GM21717 (cell line): ENCODE data around the gene HNF1B.

Source experiments
- ATAC-seq: cut with Tn5 transposase; IDR thresholded peaks from one replicate; pipeline ENCODE4 v1.9.1; 2021; ENCODE audit warnings: mild to moderate bottlenecking, moderate library complexity; ENCODE audit not compliant: unreplicated experiment

Gene HNF1B

GRCh38 chr17:37762666-37763065 is 17.8 kb upstream of the HNF1B start:
- ATAC-seq: no peak

- ATAC-seq: no peak
These were observed 17.1 kb upstream of the HNF1B start for GRCh38 chr17:37761961-37762360.

- no peak for ATAC-seq
These were observed 16.2 kb upstream of the HNF1B start for GRCh38 chr17:37761059-37761458.

GRCh38 chr17:37759014-37759637 is 14.3 kb upstream of the HNF1B start:
- ATAC-seq: no peak

GRCh38 chr17:37756051-37756450 is 11.2 kb upstream of the HNF1B start:
- no peak for ATAC-seq

- no peak for ATAC-seq
These were observed 10.6 kb upstream of the HNF1B start for GRCh38 chr17:37755455-37755854.

GRCh38 chr17:37754363-37754762 is 9.5 kb upstream of the HNF1B start:
- ATAC-seq: no peak

- ATAC-seq: no peak
These were observed 7.6 kb upstream of the HNF1B start for GRCh38 chr17:37752482-37752881.

GRCh38 chr17:37750768-37751475 is 6.1 kb upstream of the HNF1B start:
- no peak for ATAC-seq

GRCh38 chr17:37750292-37750691 is 5.4 kb upstream of the HNF1B start:
- ATAC-seq: no peak

- ATAC-seq: no peak
These were observed 2.4 kb upstream of the HNF1B start for GRCh38 chr17:37747222-37747621.

- no peak for ATAC-seq
These were observed 1.8 kb upstream of the HNF1B start for GRCh38 chr17:37746617-37747016.

- ATAC-seq: no peak
These were observed 1.1 kb upstream of the HNF1B start for GRCh38 chr17:37745801-37746426.

- ATAC-seq: no peak
These were observed 279 bp downstream of the HNF1B start for GRCh38 chr17:37744633-37744927.

GRCh38 chr17:37743875-37744632 is 805 bp downstream of the HNF1B start:
- no peak for ATAC-seq

GRCh38 chr17:37743612-37743874 is 1.3 kb downstream of the HNF1B start:
- ATAC-seq: no peak

- no peak for ATAC-seq
These were observed 1.9 kb downstream of the HNF1B start for GRCh38 chr17:37742762-37743611.

GRCh38 chr17:37742116-37742761 is 2.6 kb downstream of the HNF1B start:
- ATAC-seq: no peak

GRCh38 chr17:37741341-37742115 is 3.3 kb downstream of the HNF1B start:
- no peak for ATAC-seq

GRCh38 chr17:37740915-37741314 is 3.9 kb downstream of the HNF1B start:
- ATAC-seq: no peak
